ENCODE data around the gene SMURF1. TPM values are rescaled to one million over a fixed set of nuclear protein-coding genes. Genes with fewer than 3 reads are reported as not detected.
"Not testable (repeated sequence)": the region's sequence is repeated elsewhere in the genome, so short reads cannot be mapped to it uniquely, and the experiment has no call there.

Gene SMURF1
- total and polyA plus RNA-seq, 9 donors: 7.3 to 11.2 (median 8.4) TPM

DNA sequence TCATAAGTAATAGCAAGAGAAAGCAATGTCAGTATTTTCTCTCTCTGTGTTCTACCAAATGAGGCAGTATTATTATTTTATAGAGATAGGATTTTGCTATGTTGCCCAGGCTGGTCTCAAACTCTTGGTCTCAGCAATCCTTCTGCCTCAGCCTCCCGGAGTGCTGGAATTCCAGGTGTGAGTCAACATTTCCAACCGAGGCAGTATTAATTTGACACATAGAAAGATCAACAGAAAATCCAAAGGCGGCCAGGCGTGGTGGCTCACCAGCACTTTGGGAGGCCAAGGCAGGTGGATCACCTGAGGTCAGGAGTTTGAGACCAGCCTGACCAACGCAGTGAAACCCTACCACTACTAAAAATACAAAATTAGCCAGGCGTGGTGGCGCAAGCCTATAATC lies 71.8 kb downstream of the SMURF1 start:
- 90% methylated on average over 4 of the region's 7 CpGs for WGBS (ENCODE audit: insufficient coverage)
- no peaks in the 10 kb centered on the region for H3K4me1 ChIP-seq (ENCODE audit: control insufficient read depth, insufficient read depth, low read length)

DNA sequence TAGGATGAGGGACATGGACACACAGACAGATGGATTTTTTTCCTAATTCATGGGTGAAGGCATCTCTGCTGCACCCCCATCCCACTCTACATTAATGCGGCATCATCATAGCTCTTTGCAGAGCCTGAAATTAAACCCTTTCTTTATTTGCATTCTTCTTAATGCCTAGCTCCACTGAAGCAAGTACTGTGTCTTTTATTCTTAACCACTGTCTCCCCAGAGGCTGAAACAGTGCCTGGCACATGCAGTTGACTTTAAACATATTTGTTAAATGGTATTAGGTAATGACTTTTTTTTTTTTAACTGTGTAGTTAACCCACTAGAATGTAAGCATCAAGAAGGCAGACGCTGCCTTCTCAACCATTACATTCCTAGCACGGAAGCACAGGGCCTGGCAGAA lies 73.5 kb downstream of the SMURF1 start:
- H3K36me3 ChIP-seq (ENCODE audit: control insufficient read depth, insufficient read depth, low read length): no peaks in the 10 kb centered on the region
- 100% methylated on average over 1 of the region's 3 CpGs for WGBS (ENCODE audit: insufficient coverage)
- H3K27me3 ChIP-seq (ENCODE audit: control insufficient read depth, insufficient read depth, low read length): no peaks in the 10 kb centered on the region
- no peaks in the 10 kb centered on the region for H3K4me1 ChIP-seq (ENCODE audit: control insufficient read depth, insufficient read depth, low read length)
- no peak overlapping the region for H3K27ac ChIP-seq (ENCODE audit: low read length)
- H3K4me3 ChIP-seq (ENCODE audit: low read length): no peak overlapping the region
- no peak for DNase-seq
- H3K9me3 ChIP-seq (replicated peaks; ENCODE audit: control insufficient read depth, low read depth, low read length): no peaks in the 10 kb centered on the region

More for the DNA sequence above, 71.8 kb downstream of the SMURF1 start:
- H3K36me3 ChIP-seq (ENCODE audit: control insufficient read depth, insufficient read depth, low read length): peaks cover 2% of the 10 kb centered on the region
- no peak overlapping the region for H3K27ac ChIP-seq (ENCODE audit: low read length)
- H3K4me3 ChIP-seq (ENCODE audit: low read length): no peak overlapping the region
- no peaks in the 10 kb centered on the region for H3K9me3 ChIP-seq (replicated peaks; ENCODE audit: control insufficient read depth, low read depth, low read length)
- no peak for DNase-seq
- H3K27me3 ChIP-seq (ENCODE audit: control insufficient read depth, insufficient read depth, low read length): no peaks in the 10 kb centered on the region

DNA sequence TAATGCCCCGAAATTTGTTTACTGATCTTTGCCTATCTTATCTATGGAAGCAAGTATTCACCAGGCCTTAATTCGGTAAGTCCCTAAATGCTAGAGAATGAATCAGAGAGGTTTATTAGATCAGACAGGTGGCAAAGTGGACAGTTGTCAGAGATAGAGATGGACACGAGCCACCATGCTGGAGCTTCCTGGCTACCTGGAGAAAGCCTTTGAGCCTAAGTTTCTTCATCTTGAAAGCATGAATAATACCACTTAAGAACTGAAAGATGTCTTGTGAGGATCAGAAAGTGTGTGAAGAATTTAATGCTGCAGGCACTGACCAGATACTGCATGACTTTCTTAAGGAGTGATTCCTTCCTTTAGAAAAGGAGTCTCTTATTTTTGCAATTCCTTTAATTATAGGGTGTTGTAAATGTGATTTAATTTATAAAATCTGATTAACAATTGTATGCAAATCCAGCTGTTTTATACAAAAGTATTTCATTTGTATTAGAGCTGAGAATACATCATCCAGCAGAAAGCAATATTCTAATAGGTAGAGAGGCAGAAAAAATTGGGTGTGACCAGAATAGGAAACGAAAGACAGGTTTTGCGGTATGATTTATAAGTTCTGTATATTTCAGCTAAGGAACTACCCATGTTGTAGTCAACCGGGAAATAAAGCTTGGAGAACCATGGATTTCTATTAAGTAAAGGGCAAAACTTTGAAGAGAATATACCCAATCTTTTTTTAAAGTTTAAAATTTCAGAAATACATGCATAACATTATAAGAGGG lies 82.7 kb downstream of the SMURF1 start:
- H3K4me1 ChIP-seq (ENCODE audit: control insufficient read depth, insufficient read depth, low read length): no peaks in the 10 kb centered on the region
- no peaks in the 10 kb centered on the region for H3K9me3 ChIP-seq (replicated peaks; ENCODE audit: control insufficient read depth, low read depth, low read length)
- peaks cover under 1% of the 10 kb centered on the region for H3K36me3 ChIP-seq (ENCODE audit: control insufficient read depth, insufficient read depth, low read length)
- H3K4me3 ChIP-seq (ENCODE audit: low read length): no peak overlapping the region
- 83% methylated on average over 1 of the region's 6 CpGs for WGBS (ENCODE audit: insufficient coverage)
- H3K27me3 ChIP-seq (ENCODE audit: control insufficient read depth, insufficient read depth, low read length): no peaks in the 10 kb centered on the region
- DNase-seq: no peak
- no peak overlapping the region for H3K27ac ChIP-seq (ENCODE audit: low read length)

DNA sequence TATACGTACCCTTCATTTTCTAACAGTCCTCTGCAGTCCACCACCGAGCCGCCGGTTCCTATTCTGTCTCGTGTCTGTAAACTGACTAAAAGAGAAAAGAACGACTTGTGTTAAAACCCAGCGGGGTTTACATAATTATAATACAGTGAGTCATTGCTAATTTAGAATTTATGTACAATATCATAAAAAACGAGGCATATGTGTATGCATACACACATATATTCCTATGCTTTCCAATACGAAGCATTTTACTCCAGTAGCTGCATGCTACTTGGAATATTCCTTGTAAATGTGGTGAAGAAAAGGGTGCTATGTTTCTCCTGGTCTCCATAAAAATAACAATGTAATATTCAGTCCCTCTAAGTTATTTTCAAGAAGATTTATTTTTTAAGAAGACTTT lies 89.1 kb downstream of the SMURF1 start:
- Histone ChIP-seq H3K27ac (ENCODE audit: low read length) (no peak overlapping the region), H3K36me3 (ENCODE audit: control insufficient read depth, insufficient read depth, low read length) (peaks cover 42% of the 10 kb centered on the region), H3K27me3 (ENCODE audit: control insufficient read depth, insufficient read depth, low read length) (no peaks in the 10 kb centered on the region), H3K4me1 (ENCODE audit: control insufficient read depth, insufficient read depth, low read length) (no peaks in the 10 kb centered on the region), H3K9me3 (replicated peaks; ENCODE audit: control insufficient read depth, low read depth, low read length) (no peaks in the 10 kb centered on the region), H3K4me3 (ENCODE audit: low read length) (no peak overlapping the region)
- WGBS (ENCODE audit: insufficient coverage): no CpG with 5 or more reads among the region's 9 CpGs
- no peak for DNase-seq

DNA sequence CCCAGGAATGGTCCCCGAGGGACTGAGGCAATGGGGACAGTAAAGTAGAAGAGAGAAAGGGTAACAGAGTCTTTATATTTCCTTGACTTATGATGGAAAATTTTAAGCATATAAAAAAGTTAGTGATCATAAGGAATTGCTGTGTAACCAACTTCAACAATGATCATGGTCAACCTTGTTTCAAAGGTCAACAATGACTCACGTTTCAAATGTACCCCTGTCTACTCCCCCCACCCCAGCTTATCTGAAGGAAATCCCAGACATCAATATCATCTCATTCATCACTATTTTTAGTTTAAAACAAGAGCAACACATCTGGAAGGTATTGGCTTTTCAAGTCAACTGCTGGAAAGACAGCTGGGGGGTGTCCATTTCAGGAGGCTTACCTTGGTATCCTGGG lies 92.9 kb downstream of the SMURF1 start:
- no peak for DNase-seq
- no peaks in the 10 kb centered on the region for H3K9me3 ChIP-seq (replicated peaks; ENCODE audit: control insufficient read depth, low read depth, low read length)
- no peak overlapping the region for H3K27ac ChIP-seq (ENCODE audit: low read length)
- no CpG with 5 or more reads among the region's 2 CpGs for WGBS (ENCODE audit: insufficient coverage)
- no peaks in the 10 kb centered on the region for H3K4me1 ChIP-seq (ENCODE audit: control insufficient read depth, insufficient read depth, low read length)
- peaks cover 66% of the 10 kb centered on the region for H3K36me3 ChIP-seq (ENCODE audit: control insufficient read depth, insufficient read depth, low read length)
- H3K27me3 ChIP-seq (ENCODE audit: control insufficient read depth, insufficient read depth, low read length): no peaks in the 10 kb centered on the region
- no peak overlapping the region for H3K4me3 ChIP-seq (ENCODE audit: low read length)

DNA sequence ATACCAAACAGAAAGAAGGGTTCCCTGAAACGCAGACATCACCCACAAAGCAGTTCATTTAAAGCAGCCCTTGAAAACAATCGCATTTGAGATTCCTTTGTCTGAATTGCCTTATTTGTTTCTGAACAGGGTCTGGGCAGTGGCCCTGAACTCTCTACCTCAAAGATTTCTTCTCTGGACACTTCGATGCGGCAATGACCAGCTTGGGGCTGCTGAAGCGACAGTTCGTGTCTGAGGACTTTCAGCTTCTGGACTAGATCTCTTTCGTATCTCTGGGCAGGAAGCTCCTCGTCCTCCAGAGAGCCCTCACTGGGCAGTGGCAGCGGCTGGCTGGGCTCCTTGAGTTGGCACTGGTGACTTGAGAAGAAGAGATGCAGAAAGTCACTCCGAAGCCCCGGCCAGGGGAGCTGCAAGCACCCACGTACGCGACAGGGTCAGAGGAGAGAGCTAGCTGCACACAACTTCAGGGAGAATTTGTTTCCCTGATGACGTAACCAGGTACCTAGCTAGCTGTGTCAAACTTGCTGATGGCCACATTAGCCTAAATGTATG lies 96.3 kb downstream of the SMURF1 start:
- Histone ChIP-seq H3K9me3 (replicated peaks; ENCODE audit: control insufficient read depth, low read depth, low read length) (no peaks in the 10 kb centered on the region), H3K4me1 (ENCODE audit: control insufficient read depth, insufficient read depth, low read length) (no peaks in the 10 kb centered on the region), H3K36me3 (ENCODE audit: control insufficient read depth, insufficient read depth, low read length) (peaks cover 67% of the 10 kb centered on the region), H3K27ac (ENCODE audit: low read length) (no peak overlapping the region), H3K27me3 (ENCODE audit: control insufficient read depth, insufficient read depth, low read length) (no peaks in the 10 kb centered on the region), H3K4me3 (ENCODE audit: low read length) (no peak overlapping the region)
- WGBS (ENCODE audit: insufficient coverage): 87% methylated on average over 15 of the region's 15 CpGs
- no peak for DNase-seq

DNA sequence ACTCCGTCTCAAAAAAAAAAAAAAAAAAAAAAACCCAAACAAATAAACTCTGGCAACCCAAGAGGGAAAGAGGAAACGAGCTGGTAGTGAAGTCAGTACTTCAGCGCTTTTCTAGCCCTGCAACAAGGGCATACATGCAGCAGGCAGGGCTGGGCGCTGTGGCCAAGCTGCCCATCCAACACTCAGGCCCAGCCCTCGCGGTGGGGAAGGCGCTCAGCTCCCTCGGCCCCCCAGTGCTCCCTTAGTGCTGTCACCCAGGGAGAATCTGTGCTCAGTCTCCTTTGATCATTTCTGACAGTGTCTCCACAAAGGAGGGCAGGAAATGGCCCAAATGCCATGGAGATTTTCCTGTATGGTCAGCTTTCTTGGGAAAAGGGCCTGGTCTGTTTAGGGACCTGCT lies 97.2 kb downstream of the SMURF1 start:
- WGBS (ENCODE audit: insufficient coverage): 91% methylated on average over 7 of the region's 8 CpGs
- Histone ChIP-seq H3K27ac (ENCODE audit: low read length) (no peak overlapping the region), H3K36me3 (ENCODE audit: control insufficient read depth, insufficient read depth, low read length) (peaks cover 66% of the 10 kb centered on the region), H3K4me1 (ENCODE audit: control insufficient read depth, insufficient read depth, low read length) (no peaks in the 10 kb centered on the region), H3K4me3 (ENCODE audit: low read length) (no peak overlapping the region), H3K9me3 (replicated peaks; ENCODE audit: control insufficient read depth, low read depth, low read length) (no peaks in the 10 kb centered on the region), H3K27me3 (ENCODE audit: control insufficient read depth, insufficient read depth, low read length) (no peaks in the 10 kb centered on the region)
- no peak for DNase-seq

DNA sequence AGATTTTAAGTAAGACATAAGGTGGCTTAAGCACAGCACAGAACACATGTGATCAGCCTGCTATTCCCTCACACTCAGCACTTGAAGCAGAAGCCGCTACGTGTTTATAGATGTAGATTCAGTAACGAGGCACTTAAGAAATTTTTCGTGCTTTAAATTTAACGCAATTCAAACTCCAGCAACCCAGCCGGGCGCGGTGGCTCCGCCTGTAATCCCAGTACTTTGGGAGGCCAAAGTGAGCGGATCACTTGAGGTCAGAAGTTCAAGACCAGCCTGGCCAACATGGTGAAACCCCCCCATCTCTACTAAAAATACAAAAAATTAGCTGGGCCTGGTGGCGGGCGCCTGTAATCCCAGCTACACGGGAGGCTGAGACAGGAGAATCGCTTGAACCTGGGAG lies 97.6 kb downstream of the SMURF1 start:
- WGBS (ENCODE audit: insufficient coverage): 94% methylated on average over 9 of the region's 14 CpGs
- H3K4me3 ChIP-seq (ENCODE audit: low read length); H3K9me3 ChIP-seq (replicated peaks; ENCODE audit: control insufficient read depth, low read depth, low read length); DNase-seq; H3K27ac ChIP-seq (ENCODE audit: low read length); H3K27me3 ChIP-seq (ENCODE audit: control insufficient read depth, insufficient read depth, low read length); H3K4me1 ChIP-seq (ENCODE audit: control insufficient read depth, insufficient read depth, low read length): not testable (repeated sequence)
- H3K36me3 ChIP-seq (ENCODE audit: control insufficient read depth, insufficient read depth, low read length): peaks cover 66% of the 10 kb centered on the region

DNA sequence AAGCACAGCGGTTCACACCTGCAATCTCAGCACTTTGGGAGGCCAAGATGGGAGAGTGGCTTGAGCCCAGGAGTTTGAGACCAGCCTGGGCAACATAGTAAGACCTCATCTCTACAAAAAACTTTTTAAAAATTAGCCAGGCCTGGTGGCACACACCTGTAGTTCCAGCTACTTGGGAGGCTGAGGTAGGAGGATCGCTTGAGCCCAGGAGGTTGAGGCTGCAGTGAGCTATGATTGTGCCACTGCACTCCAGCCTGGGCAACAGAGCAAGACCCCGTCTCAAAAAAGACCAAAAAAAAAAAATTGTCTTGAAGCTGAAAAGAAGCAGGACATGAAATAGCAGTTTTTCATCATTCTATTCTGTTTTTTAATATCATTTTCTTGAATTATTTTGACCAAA lies 99.0 kb downstream of the SMURF1 start:
- H3K4me3 ChIP-seq (ENCODE audit: low read length); H3K27me3 ChIP-seq (ENCODE audit: control insufficient read depth, insufficient read depth, low read length); H3K9me3 ChIP-seq (replicated peaks; ENCODE audit: control insufficient read depth, low read depth, low read length); DNase-seq; H3K4me1 ChIP-seq (ENCODE audit: control insufficient read depth, insufficient read depth, low read length); H3K27ac ChIP-seq (ENCODE audit: low read length): not testable (repeated sequence)
- peaks cover 70% of the 10 kb centered on the region for H3K36me3 ChIP-seq (ENCODE audit: control insufficient read depth, insufficient read depth, low read length)
- no CpG with 5 or more reads among the region's 3 CpGs for WGBS (ENCODE audit: insufficient coverage)

DNA sequence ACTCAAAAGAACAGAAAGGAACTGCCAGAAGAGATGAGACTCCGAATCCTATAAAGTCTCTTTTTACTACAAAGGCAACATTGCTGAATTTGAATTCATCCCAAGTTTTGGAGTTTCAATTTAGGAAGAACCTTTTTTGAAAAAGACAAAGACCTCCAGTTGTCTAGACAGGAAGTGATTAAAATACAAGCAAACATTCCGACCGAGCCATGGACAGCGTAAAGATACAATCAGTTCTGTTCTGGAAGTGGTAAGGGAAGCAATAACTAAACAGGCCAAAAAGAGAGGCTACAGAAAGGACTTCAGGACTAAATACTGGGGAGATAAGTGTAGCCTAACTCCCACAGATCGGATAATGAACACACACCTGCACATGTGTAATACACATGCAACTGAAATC lies 101.0 kb downstream of the SMURF1 start:
- Histone ChIP-seq H3K27me3 (ENCODE audit: control insufficient read depth, insufficient read depth, low read length) (no peaks in the 10 kb centered on the region), H3K27ac (ENCODE audit: low read length) (no peak overlapping the region), H3K4me3 (ENCODE audit: low read length) (no peak overlapping the region), H3K4me1 (ENCODE audit: control insufficient read depth, insufficient read depth, low read length) (peaks cover 5% of the 10 kb centered on the region), H3K36me3 (ENCODE audit: control insufficient read depth, insufficient read depth, low read length) (peaks cover 74% of the 10 kb centered on the region), H3K9me3 (replicated peaks; ENCODE audit: control insufficient read depth, low read depth, low read length) (no peaks in the 10 kb centered on the region)
- 67% methylated on average over 1 of the region's 5 CpGs for WGBS (ENCODE audit: insufficient coverage)
- no peak for DNase-seq
